GM12878 (cell line): ENCODE measurements around the gene ADGRA3. TPM values are rescaled to one million over a fixed set of nuclear protein-coding genes. Genes with fewer than 3 reads are reported as not detected.

Experiments used
- ATAC-seq: fragments of 200-7000 bp; cut with Tn5 transposase; 3 replicates; pipeline ENCODE4 v1.9.1; 2020; ENCODE audit warnings: mild to moderate bottlenecking, moderate library complexity
- BruUV-seq: library from RNA; stranded (reverse); fragments of 400-500 nt; replicated peaks from 2 replicates; lab custom pipeline; 2021; lab: Mats Ljungman, UMichigan
- CTCF ChIA-PET: fragments of 300-600 bp; sonication (Branson Sonifier 250); formaldehyde crosslinking; extraction: SDS; loops from one replicate; lab custom pipeline; 2021; ENCODE audit warnings: inconsistent platforms; lab: Yijun Ruan, JAX
- POLR2A ChIA-PET: fragments of 350-600 bp; formaldehyde crosslinking; extraction: SDS; loops from one replicate; lab custom pipeline; 2021; ENCODE audit warnings: inconsistent platforms; lab: Charles Lee
- RAD21 ChIA-PET: fragments of 300-600 bp; sonication (Branson Sonifier 250); formaldehyde crosslinking; loops from one replicate; lab custom pipeline; 2023; ENCODE audit warnings: antibody characterized with exemption; ENCODE audit not compliant: unreplicated experiment; lab: Charles Lee
- SMC1A ChIA-PET: fragments of 300-600 bp; sonication (Branson Sonifier 250); formaldehyde crosslinking; loops from one replicate; lab custom pipeline; 2023; ENCODE audit not compliant: unreplicated experiment, uncharacterized antibody; lab: Charles Lee
- DNase-seq: peaks from one replicate; pipeline ENCODE4 v3.0.0-alpha.2; 2011; ENCODE audit warnings: low read depth, low spot score
- FAIRE-seq: peaks from 3 replicates; lab custom pipeline; 2011; peaks lifted over from hg19 to GRCh38; lab: Jason Lieb, UNC
- H2AFZ ChIP-seq: 2 replicates; pipeline ENCODE4 v1.6.0; 2011; ENCODE audit warnings: low read depth, low read length, control low read depth; ENCODE audit not compliant: control insufficient read depth
- H3K27ac ChIP-seq: 2 replicates; pipeline ENCODE4 v1.5.1; 2011; ENCODE audit warnings: control low read depth; ENCODE audit not compliant: control insufficient read depth, insufficient read depth
- H3K27me3 ChIP-seq, 2 experiments: replicated peaks in 1 of 2; 2 replicates each; pipeline versions ENCODE4 v1.6.0 to v1.6.1; 2011; ENCODE audit warnings: low read length in 1 of 2; ENCODE audit not compliant: control insufficient read depth in 2 of 2, insufficient read depth in 2 of 2
- H3K36me3 ChIP-seq, 2 experiments: 2 replicates each; pipeline ENCODE4 v1.5.1; 2011; ENCODE audit warnings: low read length in 1 of 2; ENCODE audit not compliant: control insufficient read depth in 2 of 2, insufficient read depth in 2 of 2
- H3K4me1 ChIP-seq: 2 replicates; pipeline ENCODE4 v1.6.1; 2011; ENCODE audit warnings: mild to moderate bottlenecking, low read length, moderate library complexity, mixed read lengths; ENCODE audit not compliant: control insufficient read depth, insufficient read depth
- H3K4me2 ChIP-seq: 2 replicates; pipeline ENCODE4 v1.6.0; 2011; ENCODE audit warnings: control low read depth; ENCODE audit not compliant: control insufficient read depth, insufficient read depth
- H3K4me3 ChIP-seq: fragments of 200-600 bp; sonication (generic); 2 replicates; pipeline ENCODE4 v1.5.1; 2016
- H3K79me2 ChIP-seq: 2 replicates; pipeline ENCODE4 v1.6.0; 2011; ENCODE audit warnings: low read length; ENCODE audit not compliant: control insufficient read depth, insufficient read depth
- H3K9ac ChIP-seq: 2 replicates; pipeline ENCODE4 v1.8.0; 2011; ENCODE audit warnings: low read length, control low read depth, mixed read lengths; ENCODE audit not compliant: control insufficient read depth, insufficient read depth
- H3K9me3 ChIP-seq: replicated peaks from 3 replicates; pipeline ENCODE4 v1.5.1; 2011; ENCODE audit warnings: mild to moderate bottlenecking, low read length; ENCODE audit not compliant: control insufficient read depth, insufficient read depth
- H4K20me1 ChIP-seq: 2 replicates; pipeline ENCODE4 v1.6.0; 2011; ENCODE audit not compliant: control insufficient read depth, insufficient read depth
- CHD4 ChIP-seq: fragments of 200-600 bp; sonication (generic); IDR thresholded peaks from 2 replicates; pipeline ENCODE4 v1.6.1; 2016; ENCODE audit warnings: mild to moderate bottlenecking
- EED ChIP-seq: sonication (generic); IDR thresholded peaks from 2 replicates; pipeline ENCODE4 v1.6.1; 2016; ENCODE audit warnings: antibody characterized with exemption, low read depth
- HDAC6 ChIP-seq: fragments of 200-600 bp; sonication (generic); IDR thresholded peaks from one replicate; pipeline ENCODE4 v1.8.0; 2017; ENCODE audit warnings: antibody characterized with exemption; ENCODE audit not compliant: unreplicated experiment
- KDM1A ChIP-seq: fragments of 200-600 bp; sonication (generic); IDR thresholded peaks from 2 replicates; pipeline ENCODE4 v1.6.1; 2016; ENCODE audit warnings: borderline replicate concordance
- RAD51 ChIP-seq: fragments of 450-650 bp; IDR thresholded peaks from 2 replicates; pipeline ENCODE4 v1.6.1; 2016; ENCODE audit warnings: moderate library complexity, mild to moderate bottlenecking, inconsistent platforms
- SMAD1 ChIP-seq: fragments of 450-650 bp; IDR thresholded peaks from 2 replicates; pipeline ENCODE4 v1.6.1; 2018; ENCODE audit warnings: mild to moderate bottlenecking, low read depth; ENCODE audit not compliant: partially characterized antibody
- TCF7 ChIP-seq: IDR thresholded peaks from 2 replicates; pipeline ENCODE4 v1.6.1; 2014; ENCODE audit warnings: antibody characterized with exemption, borderline replicate concordance
- WGBS: methylation state at CpG from one replicate; pipeline ENCODE4 v1.1.6; 2016; ENCODE audit warnings: low lambda C conversion rate; ENCODE audit not compliant: insufficient replicate concordance, insufficient coverage; ENCODE audit errors: missing lambda C conversion rate; 5-methylcytosine and 5-hydroxymethylcytosine counted together
- in situ Hi-C: fragments of 300-500 bp; cut with MboI; formaldehyde crosslinking; loops from 9 replicates; pipeline ENCODE4 v1.14.3; 2018; ENCODE audit warnings: mixed read lengths
- intact Hi-C: fragments of 100-400 bp; cut with micrococcal nuclease; formaldehyde crosslinking; loops from one replicate; pipeline ENCODE4 v1.14.2; 2022; ENCODE audit not compliant: unreplicated experiment
- polyA plus RNA-seq, 11 experiments: library from polyadenylated mRNA; depleted of rRNA in 4 of 11; unstranded in 6 of 11; stranded (reverse) in 5 of 11; fragments of >200 nt; fragmentation: Nextera tagmentation in 4 of 11; fragmentation: Illumina TruSeq in 1 of 11; extraction: Ambion mirVana in 4 of 11; extraction: Trizol in 1 of 11; gene quantifications; 1 replicate in 1 of 11; 2 replicates in 10 of 11; pipeline versions ENCODE4 v1.2.1 to v1.2.3, GENCODE V29; 2011 to 2016; ENCODE audit warnings: inconsistent platforms in 2 of 11, missing spikeins in 2 of 11, low read depth in 1 of 11
- total RNA-seq, 4 experiments: library from RNA; depleted of rRNA in 3 of 4; stranded (reverse); fragments of >200 nt in 3 of 4; fragmentation: Illumina TruSeq in 1 of 4; extraction: Trizol in 1 of 4; gene quantifications; 2 replicates each; pipeline versions ENCODE4 v1.2.1 to v1.2.3, GENCODE V29; 2013 to 2021
- TF ChIP-seq, protein P1 (sequence below): fragments of 450-650 bp; IDR thresholded peaks from 2 replicates; pipeline ENCODE4 v1.6.1; 2017; ENCODE audit warnings: antibody characterized with exemption, mild to moderate bottlenecking, moderate library complexity
- TF ChIP-seq, protein P2 (sequence below): IDR thresholded peaks from 2 replicates; pipeline ENCODE4 v1.6.1; 2012; ENCODE audit warnings: low read depth, low read length, improper control_type of control experiment
- TF ChIP-seq, protein P3 (sequence below): IDR thresholded peaks from 2 replicates; pipeline ENCODE4 v1.6.1; 2011; ENCODE audit warnings: mild to moderate bottlenecking, low read depth, low read length, moderate library complexity; ENCODE audit not compliant: insufficient replicate concordance
- TF ChIP-seq, protein P4 (sequence below): fragments of 450-650 bp; formaldehyde crosslinking; IDR thresholded peaks from 2 replicates; pipeline ENCODE4 v1.5.0; 2022; ENCODE audit warnings: mild to moderate bottlenecking, missing genetic modification characterization

ADGRA3 gene
- total and polyA plus RNA-seq, 10 of the 15 experiments (the other 5 are each of a cell fraction or from before 2014, with no cell fraction given): 0.24 to 66.2 (median 2.5) TPM

DNA sequence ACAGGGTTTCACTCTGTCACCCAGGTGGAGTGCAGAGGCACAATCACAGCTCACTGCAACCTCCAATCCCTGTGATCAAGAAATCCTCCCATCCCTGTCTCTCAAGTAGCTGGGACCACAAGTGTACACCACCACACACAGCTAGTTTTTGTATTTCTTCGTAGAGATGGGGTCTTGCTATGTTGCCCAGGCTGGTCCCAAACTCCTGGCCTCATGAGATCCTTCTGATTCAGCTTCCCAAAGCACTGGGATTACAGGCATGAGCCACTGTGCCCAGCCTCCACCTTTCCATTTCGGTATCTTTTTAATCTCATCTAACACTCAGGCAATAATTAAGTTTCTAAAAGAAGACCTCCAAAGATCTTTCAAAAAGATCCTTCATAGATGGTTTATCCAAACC is 22.9 kb downstream of the ADGRA3 start:
- BruUV-seq: no TSS peak

More for the DNA sequence above, 22.9 kb downstream of the ADGRA3 start:
- H3K79me2 ChIP-seq: no peaks in the 10 kb centered on the region
- TF ChIP-seq, protein P1, sequence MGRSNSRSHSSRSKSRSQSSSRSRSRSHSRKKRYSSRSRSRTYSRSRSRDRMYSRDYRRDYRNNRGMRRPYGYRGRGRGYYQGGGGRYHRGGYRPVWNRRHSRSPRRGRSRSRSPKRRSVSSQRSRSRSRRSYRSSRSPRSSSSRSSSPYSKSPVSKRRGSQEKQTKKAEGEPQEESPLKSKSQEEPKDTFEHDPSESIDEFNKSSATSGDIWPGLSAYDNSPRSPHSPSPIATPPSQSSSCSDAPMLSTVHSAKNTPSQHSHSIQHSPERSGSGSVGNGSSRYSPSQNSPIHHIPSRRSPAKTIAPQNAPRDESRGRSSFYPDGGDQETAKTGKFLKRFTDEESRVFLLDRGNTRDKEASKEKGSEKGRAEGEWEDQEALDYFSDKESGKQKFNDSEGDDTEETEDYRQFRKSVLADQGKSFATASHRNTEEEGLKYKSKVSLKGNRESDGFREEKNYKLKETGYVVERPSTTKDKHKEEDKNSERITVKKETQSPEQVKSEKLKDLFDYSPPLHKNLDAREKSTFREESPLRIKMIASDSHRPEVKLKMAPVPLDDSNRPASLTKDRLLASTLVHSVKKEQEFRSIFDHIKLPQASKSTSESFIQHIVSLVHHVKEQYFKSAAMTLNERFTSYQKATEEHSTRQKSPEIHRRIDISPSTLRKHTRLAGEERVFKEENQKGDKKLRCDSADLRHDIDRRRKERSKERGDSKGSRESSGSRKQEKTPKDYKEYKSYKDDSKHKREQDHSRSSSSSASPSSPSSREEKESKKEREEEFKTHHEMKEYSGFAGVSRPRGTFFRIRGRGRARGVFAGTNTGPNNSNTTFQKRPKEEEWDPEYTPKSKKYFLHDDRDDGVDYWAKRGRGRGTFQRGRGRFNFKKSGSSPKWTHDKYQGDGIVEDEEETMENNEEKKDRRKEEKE: no peak
- TF ChIP-seq RAD51: no peak
- no peak for TF ChIP-seq CHD4
- TF ChIP-seq TCF7: no peak
- no peak for TF ChIP-seq EED
- TF ChIP-seq, protein P2, sequence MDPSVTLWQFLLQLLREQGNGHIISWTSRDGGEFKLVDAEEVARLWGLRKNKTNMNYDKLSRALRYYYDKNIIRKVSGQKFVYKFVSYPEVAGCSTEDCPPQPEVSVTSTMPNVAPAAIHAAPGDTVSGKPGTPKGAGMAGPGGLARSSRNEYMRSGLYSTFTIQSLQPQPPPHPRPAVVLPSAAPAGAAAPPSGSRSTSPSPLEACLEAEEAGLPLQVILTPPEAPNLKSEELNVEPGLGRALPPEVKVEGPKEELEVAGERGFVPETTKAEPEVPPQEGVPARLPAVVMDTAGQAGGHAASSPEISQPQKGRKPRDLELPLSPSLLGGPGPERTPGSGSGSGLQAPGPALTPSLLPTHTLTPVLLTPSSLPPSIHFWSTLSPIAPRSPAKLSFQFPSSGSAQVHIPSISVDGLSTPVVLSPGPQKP: no peak
- TF ChIP-seq, protein P3, sequence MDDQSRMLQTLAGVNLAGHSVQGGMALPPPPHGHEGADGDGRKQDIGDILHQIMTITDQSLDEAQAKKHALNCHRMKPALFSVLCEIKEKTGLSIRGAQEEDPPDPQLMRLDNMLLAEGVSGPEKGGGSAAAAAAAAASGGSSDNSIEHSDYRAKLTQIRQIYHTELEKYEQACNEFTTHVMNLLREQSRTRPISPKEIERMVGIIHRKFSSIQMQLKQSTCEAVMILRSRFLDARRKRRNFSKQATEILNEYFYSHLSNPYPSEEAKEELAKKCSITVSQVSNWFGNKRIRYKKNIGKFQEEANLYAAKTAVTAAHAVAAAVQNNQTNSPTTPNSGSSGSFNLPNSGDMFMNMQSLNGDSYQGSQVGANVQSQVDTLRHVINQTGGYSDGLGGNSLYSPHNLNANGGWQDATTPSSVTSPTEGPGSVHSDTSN: no peak
- no peak for TF ChIP-seq HDAC6
- TF ChIP-seq SMAD1: no peak
- TF ChIP-seq, protein P4, sequence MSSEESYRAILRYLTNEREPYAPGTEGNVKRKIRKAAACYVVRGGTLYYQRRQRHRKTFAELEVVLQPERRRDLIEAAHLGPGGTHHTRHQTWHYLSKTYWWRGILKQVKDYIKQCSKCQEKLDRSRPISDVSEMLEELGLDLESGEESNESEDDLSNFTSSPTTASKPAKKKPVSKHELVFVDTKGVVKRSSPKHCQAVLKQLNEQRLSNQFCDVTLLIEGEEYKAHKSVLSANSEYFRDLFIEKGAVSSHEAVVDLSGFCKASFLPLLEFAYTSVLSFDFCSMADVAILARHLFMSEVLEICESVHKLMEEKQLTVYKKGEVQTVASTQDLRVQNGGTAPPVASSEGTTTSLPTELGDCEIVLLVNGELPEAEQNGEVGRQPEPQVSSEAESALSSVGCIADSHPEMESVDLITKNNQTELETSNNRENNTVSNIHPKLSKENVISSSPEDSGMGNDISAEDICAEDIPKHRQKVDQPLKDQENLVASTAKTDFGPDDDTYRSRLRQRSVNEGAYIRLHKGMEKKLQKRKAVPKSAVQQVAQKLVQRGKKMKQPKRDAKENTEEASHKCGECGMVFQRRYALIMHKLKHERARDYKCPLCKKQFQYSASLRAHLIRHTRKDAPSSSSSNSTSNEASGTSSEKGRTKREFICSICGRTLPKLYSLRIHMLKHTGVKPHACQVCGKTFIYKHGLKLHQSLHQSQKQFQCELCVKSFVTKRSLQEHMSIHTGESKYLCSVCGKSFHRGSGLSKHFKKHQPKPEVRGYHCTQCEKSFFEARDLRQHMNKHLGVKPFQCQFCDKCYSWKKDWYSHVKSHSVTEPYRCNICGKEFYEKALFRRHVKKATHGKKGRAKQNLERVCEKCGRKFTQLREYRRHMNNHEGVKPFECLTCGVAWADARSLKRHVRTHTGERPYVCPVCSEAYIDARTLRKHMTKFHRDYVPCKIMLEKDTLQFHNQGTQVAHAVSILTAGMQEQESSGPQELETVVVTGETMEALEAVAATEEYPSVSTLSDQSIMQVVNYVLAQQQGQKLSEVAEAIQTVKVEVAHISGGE (CRISPR knock-in tag): no peak
- TF ChIP-seq KDM1A: no peak
- intact Hi-C loops (no loop called here), in situ Hi-C loops (no loop called here)
- H3K4me2 ChIP-seq: no peak overlapping the region
- no peak overlapping the region for H3K9ac ChIP-seq
- POLR2A ChIA-PET: interaction anchor here (0.6 to 1.8 kb wide), 6 partner anchors 8 to 110 kb away, joined by 3 to 5 read pairs (median 4); no protein-coding TSS in a partner anchor
- no peak overlapping the region for H3K27ac ChIP-seq
- SMC1A ChIA-PET: interaction anchor here (0.8 to 15.8 kb wide), 10 partner anchors 10 to 114 kb away, joined by 3 to 272 read pairs (median 4); no protein-coding TSS in a partner anchor
- H3K9me3 ChIP-seq: no peaks in the 10 kb centered on the region
- no peak for ATAC-seq
- 47% methylated on average over 2 of the region's 2 CpGs for WGBS
- no peaks in the 10 kb centered on the region for H4K20me1 ChIP-seq
- RAD21 ChIA-PET: interaction anchor here (0.7 to 8.3 kb wide), 4 partner anchors 9 to 17 kb away, joined by 4 to 72 read pairs (median 7); no protein-coding TSS in a partner anchor
- DNase-seq: no peak
- H3K27me3 ChIP-seq: no peaks in the 10 kb centered on the region
- FAIRE-seq: no peak
- CTCF ChIA-PET: interaction anchor here (0.8 to 2.2 kb wide), 10 partner anchors 8 to 114 kb away, joined by 3 to 6 read pairs (median 5); no protein-coding TSS in a partner anchor
- no peaks in the 10 kb centered on the region for H3K4me1 ChIP-seq
- H2AFZ ChIP-seq: no peak overlapping the region
- no peaks in the 10 kb centered on the region for H3K36me3 ChIP-seq
- H3K4me3 ChIP-seq: no peak overlapping the region
